Epithelial cell of proximal tubule (primary cell): ENCODE measurements around the gene CADPS. TPM values are rescaled to one million over a fixed set of nuclear protein-coding genes. Genes with fewer than 3 reads are reported as not detected.

Experiments
- DNase-seq: peaks from one replicate; pipeline ENCODE4 v3.0.0-alpha.2; 2011; ENCODE audit warnings: low read depth
- H3K4me3 ChIP-seq: 2 replicates; pipeline ENCODE4 v1.5.1; 2011; ENCODE audit warnings: low read depth, mild to moderate bottlenecking, low read length
- total RNA-seq: library from RNA; depleted of rRNA; stranded (reverse); fragments of >200 nt; gene quantifications from 2 replicates; pipeline ENCODE4 v1.2.3, GENCODE V29; 2015
- TF ChIP-seq, protein P1 (sequence below): conservative IDR thresholded peaks from 2 replicates; pipeline ENCODE4 v1.5.1; 2012; ENCODE audit warnings: low read depth, mild to moderate bottlenecking, low read length

Gene CADPS
- total RNA-seq, 1 donor from 2014 or later: not detected

DNA sequence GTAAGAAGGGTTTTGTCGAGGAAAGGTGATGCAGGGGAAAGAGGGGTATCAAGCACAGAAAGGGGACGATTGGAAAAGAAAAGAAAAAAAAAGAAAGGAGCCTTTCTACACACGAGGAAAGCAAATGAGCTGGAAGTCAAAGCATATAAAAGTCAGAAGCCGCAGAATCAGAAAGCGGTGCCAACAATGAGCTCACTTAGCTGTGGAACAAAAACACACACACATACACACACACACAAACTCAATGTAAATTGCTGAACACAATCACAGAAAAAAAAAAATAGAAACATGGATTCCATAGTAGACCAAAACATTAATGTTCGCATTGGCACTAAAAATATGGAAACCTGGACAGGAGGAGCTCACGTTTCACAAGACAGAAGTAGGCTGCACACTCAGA lies 438.4 kb downstream of the CADPS start:
- no peak for DNase-seq
- no peak overlapping the region for H3K4me3 ChIP-seq
- TF ChIP-seq, protein P1, sequence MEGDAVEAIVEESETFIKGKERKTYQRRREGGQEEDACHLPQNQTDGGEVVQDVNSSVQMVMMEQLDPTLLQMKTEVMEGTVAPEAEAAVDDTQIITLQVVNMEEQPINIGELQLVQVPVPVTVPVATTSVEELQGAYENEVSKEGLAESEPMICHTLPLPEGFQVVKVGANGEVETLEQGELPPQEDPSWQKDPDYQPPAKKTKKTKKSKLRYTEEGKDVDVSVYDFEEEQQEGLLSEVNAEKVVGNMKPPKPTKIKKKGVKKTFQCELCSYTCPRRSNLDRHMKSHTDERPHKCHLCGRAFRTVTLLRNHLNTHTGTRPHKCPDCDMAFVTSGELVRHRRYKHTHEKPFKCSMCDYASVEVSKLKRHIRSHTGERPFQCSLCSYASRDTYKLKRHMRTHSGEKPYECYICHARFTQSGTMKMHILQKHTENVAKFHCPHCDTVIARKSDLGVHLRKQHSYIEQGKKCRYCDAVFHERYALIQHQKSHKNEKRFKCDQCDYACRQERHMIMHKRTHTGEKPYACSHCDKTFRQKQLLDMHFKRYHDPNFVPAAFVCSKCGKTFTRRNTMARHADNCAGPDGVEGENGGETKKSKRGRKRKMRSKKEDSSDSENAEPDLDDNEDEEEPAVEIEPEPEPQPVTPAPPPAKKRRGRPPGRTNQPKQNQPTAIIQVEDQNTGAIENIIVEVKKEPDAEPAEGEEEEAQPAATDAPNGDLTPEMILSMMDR: no peak

DNA sequence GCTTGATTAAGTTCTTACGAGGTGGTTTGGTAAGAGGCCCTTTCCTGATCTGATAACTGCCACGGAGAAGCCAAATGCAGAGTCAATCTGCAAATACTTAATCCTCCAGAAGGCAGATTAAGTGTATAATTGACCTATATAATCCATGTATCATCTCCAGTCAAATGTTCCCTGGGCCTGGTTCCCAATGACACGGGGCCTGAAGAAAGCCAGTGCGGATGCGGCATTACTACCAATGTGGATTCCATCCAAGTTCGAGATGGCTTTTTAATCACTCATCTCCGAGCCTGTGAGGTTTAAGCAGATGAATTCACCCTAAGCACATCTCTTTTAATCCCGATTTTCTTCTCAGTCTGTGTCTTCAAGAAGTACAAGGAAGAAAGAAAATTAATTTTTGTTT lies 441.8 kb downstream of the CADPS start:
- TF ChIP-seq, protein P1: no peak
- H3K4me3 ChIP-seq: no peak overlapping the region
- no peak for DNase-seq

DNA sequence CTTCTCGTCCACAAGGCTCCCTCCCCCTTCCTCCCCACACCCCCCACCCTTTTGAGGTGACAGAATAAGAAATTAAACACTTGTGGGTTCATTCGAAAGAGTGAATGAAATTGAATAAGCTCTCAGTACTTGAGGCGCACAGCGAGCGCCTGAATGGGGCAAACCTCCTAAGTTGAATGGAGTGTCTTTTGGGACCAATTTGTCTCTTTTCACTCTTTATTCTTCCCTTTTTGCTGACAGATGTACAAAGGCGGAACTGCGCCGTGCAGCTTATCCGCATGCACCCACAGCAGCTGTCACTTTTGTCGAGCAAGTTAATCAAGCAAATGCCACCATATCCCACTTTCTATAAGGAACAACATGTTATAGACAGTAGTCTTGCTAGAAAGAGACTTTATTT lies 454.0 kb downstream of the CADPS start:
- H3K4me3 ChIP-seq: no peak overlapping the region
- TF ChIP-seq, protein P1: no peak
- DNase-seq: no peak

DNA sequence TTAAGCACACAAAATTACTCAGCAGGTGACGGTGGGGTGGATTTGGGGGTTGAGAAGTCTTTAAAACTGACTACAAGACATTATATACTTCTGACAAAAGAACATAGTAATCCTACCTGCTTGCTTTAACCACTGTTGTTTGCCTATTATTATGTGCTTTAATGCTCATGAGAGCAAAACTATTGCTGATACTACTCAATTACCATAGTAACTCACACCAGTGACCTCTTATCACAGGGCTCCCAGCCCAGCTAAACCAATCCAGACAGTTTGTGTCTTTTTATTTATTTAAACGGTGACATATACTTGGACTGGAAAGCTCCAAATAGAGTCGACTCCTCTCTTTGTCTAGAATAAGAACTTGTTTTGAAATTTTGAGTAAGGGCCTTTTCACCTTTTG lies 459.1 kb downstream of the CADPS start:
- no peak for DNase-seq
- H3K4me3 ChIP-seq: no peak overlapping the region
- TF ChIP-seq, protein P1: no peak

DNA sequence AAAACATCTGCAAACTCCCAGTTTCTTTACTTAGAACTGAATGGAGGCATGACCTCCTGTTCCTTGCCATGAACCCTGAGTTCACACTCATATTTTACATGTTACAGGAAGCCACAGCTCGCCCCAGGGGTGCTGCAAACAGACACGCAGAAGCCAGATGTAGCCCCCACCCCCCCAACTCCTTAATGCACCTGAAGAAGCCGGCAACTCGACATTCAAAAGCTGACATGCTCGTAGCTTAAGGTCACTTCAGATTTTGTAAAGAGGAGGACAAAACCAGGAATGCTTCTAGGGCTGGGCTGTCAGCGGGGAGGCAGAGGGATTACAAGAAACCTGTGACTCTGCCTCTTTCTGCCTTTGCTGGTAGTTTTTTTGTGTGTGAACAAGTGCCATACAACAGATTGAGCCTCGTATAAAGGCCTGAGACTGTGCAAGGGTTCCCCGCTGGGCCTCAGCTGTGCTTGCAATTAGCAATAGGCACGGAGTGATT lies 459.9 kb downstream of the CADPS start:
- H3K4me3 ChIP-seq: no peak overlapping the region
- no peak for DNase-seq
- TF ChIP-seq, protein P1: no peak

DNA sequence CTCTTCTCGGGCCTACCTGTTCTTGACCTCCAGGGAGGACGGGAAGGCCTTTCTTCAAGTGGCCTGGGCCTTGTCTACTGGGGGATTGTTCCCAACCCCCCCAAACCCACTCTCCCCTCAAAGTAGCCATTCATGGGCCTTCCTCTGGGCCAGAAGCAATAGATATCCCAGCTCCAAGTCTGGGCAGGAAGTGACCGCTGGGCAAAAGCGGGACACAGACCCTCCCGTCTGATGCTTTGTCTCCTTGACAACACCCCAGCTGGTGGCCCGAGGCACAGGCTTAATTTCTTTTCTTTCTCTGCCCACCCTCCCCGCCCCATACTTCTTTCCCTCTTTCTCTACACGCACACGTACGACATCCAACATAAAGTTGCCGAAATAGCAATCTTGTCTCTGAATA lies 460.4 kb downstream of the CADPS start:
- TF ChIP-seq, protein P1: no peak
- H3K4me3 ChIP-seq: no peak overlapping the region
- no peak for DNase-seq

DNA sequence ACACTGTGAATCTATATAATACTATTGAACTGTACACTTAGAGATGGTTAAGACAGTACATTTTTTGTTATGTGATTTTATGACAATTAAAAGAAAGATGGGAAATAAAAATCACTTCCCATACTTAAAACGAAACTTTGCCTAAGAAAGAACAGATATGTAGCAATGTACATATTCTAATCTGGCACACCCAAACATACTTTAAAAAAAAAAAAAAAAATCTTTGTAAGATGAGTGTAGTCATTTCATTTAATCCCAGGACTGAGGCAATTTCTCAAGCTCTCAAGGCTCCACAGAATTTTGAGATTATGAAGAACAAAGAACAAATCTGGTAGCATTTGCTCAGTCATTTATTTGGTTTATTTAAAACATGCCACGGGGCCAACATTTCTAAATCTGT lies 461.5 kb downstream of the CADPS start:
- TF ChIP-seq, protein P1: no peak
- H3K4me3 ChIP-seq: no peak overlapping the region
- DNase-seq: no peak
